CD14-positive monocyte (primary cell): ENCODE results near the gene KCNG1. TPM values are rescaled to one million over a fixed set of nuclear protein-coding genes. Genes with fewer than 3 reads are reported as not detected.

Experiments
- DNase-seq, 3 donors: peaks; one replicate each; pipeline ENCODE4 v3.0.0-alpha.2; 2011 to 2022
- H2AFZ ChIP-seq: 2 replicates; pipeline ENCODE4 v1.6.0; 2012; ENCODE audit warnings: mild to moderate bottlenecking, low read depth, low read length, inconsistent platforms; ENCODE audit not compliant: insufficient read depth, poor library complexity, severe bottlenecking
- H3K27ac ChIP-seq, 2 donors: 1 replicate in 1 of 2; 2 replicates in 1 of 2; pipeline ENCODE4 v1.5.1; 2012 to 2013; ENCODE audit warnings: low read length in 2 of 2, control low read depth in 1 of 2, inconsistent platforms in 1 of 2, low read depth in 1 of 2, mild to moderate bottlenecking in 1 of 2
- H3K27me3 ChIP-seq, 2 donors: one replicate each; pipeline versions ENCODE4 v1.6.0 to v1.6.1; 2011 to 2013; ENCODE audit warnings: low read length in 2 of 2; ENCODE audit not compliant: control insufficient read depth in 2 of 2, insufficient read depth in 2 of 2
- H3K36me3 ChIP-seq, 2 donors: replicated peaks in 1 of 2; 1 replicate in 1 of 2; 2 replicates in 1 of 2; pipeline versions ENCODE4 v1.5.1 to v1.6.1; 2012 to 2013; ENCODE audit warnings: low read length in 2 of 2, control low read depth in 1 of 2, inconsistent platforms in 1 of 2, mild to moderate bottlenecking in 1 of 2; ENCODE audit not compliant: insufficient read depth in 2 of 2, control insufficient read depth in 1 of 2
- H3K4me1 ChIP-seq, 2 donors: 1 replicate in 1 of 2; 2 replicates in 1 of 2; pipeline versions ENCODE4 v1.5.1 to v1.6.1; 2012 to 2013; ENCODE audit warnings: low read length in 2 of 2, control low read depth in 1 of 2, inconsistent platforms in 1 of 2, mild to moderate bottlenecking in 1 of 2, moderate library complexity in 1 of 2; ENCODE audit not compliant: insufficient read depth in 2 of 2, control insufficient read depth in 1 of 2
- H3K4me2 ChIP-seq: replicated peaks from 2 replicates; pipeline ENCODE3; 2012; ENCODE audit warnings: low read length, moderate library complexity, mild to moderate bottlenecking; ENCODE audit not compliant: poor library complexity, severe bottlenecking; ENCODE audit errors: extremely low read depth
- H3K4me3 ChIP-seq, 3 experiments: fragments of 200-600 bp in 1 of 3; sonication (generic) in 1 of 3; replicated peaks in 1 of 3; 1 replicate in 2 of 3; 2 replicates in 1 of 3; pipeline ENCODE4 v1.5.1; 2011 to 2013; ENCODE audit warnings: low read length in 3 of 3, mild to moderate bottlenecking in 3 of 3, control low read depth in 2 of 3, low read depth in 2 of 3, inconsistent platforms in 1 of 3, moderate library complexity in 1 of 3
- H3K79me2 ChIP-seq: 2 replicates; pipeline ENCODE4 v1.6.0; 2012; ENCODE audit warnings: mild to moderate bottlenecking, control low read depth, inconsistent platforms, low read length, moderate library complexity; ENCODE audit not compliant: insufficient read depth
- H3K9ac ChIP-seq: 2 replicates; pipeline ENCODE4 v1.6.0; 2017; ENCODE audit warnings: low read length, mild to moderate bottlenecking; ENCODE audit not compliant: insufficient read depth, poor library complexity, severe bottlenecking
- H3K9me3 ChIP-seq, 2 donors: replicated peaks in 1 of 2; 1 replicate in 1 of 2; 2 replicates in 1 of 2; pipeline versions ENCODE4 v1.5.1 to v1.6.1; 2012 to 2013; ENCODE audit warnings: low read length in 2 of 2, control low read depth in 1 of 2; ENCODE audit not compliant: control insufficient read depth in 1 of 2, insufficient read depth in 1 of 2
- H4K20me1 ChIP-seq: 2 replicates; pipeline ENCODE4 v1.6.0; 2012; ENCODE audit warnings: mild to moderate bottlenecking, low read length, control low read depth, moderate library complexity; ENCODE audit not compliant: insufficient read depth
- H3K27ac Mint-ChIP-seq, 7 donors: one replicate each; pipeline ENCODE4 v1.8.0; 2020; ENCODE audit warnings: mild to moderate bottlenecking in 7 of 7, mixed read lengths in 7 of 7, moderate library complexity in 6 of 7, inconsistent platforms in 2 of 7
- H3K27me3 Mint-ChIP-seq, 3 donors: one replicate each; pipeline ENCODE4 v1.8.0; 2021 to 2022; ENCODE audit warnings: low read depth in 3 of 3, mild to moderate bottlenecking in 3 of 3, mixed read lengths in 3 of 3, moderate library complexity in 3 of 3, inconsistent platforms in 1 of 3
- H3K36me3 Mint-ChIP-seq, 2 donors: one replicate each; pipeline ENCODE4 v1.8.0; 2020; ENCODE audit warnings: mixed read lengths in 2 of 2, inconsistent platforms in 1 of 2, mild to moderate bottlenecking in 1 of 2
- H3K4me1 Mint-ChIP-seq: one replicate; pipeline ENCODE4 v1.8.0; 2020; ENCODE audit warnings: mild to moderate bottlenecking, mixed read lengths
- H3K4me3 Mint-ChIP-seq, 2 donors: one replicate each; pipeline ENCODE4 v1.8.0; 2020; ENCODE audit warnings: mild to moderate bottlenecking in 2 of 2, mixed read lengths in 2 of 2, moderate library complexity in 1 of 2
- H3K9me3 Mint-ChIP-seq, 7 donors: one replicate each; pipeline ENCODE4 v1.8.0; 2020 to 2022; ENCODE audit warnings: mixed read lengths in 7 of 7, mild to moderate bottlenecking in 6 of 7, moderate library complexity in 6 of 7, inconsistent platforms in 2 of 7
- WGBS: methylation state at CpG from one replicate; pipeline ENCODE4 v1.1.5; 2013; ENCODE audit warnings: missing lambda C conversion rate; ENCODE audit not compliant: insufficient coverage; 5-methylcytosine and 5-hydroxymethylcytosine counted together
- intact Hi-C, 2 donors: fragments of 100-400 bp; cut with micrococcal nuclease; formaldehyde crosslinking; loops; one replicate each; pipeline versions ENCODE4 v1.15.0 to v1.15.1; 2023
- polyA plus RNA-seq, 3 donors: library from polyadenylated mRNA; depleted of rRNA in 1 of 3; unstranded in 2 of 3; stranded (reverse) in 1 of 3; fragments of 300-500 nt in 2 of 3; fragments of >200 nt in 1 of 3; fragmentation: Illumina TruSeq in 2 of 3; gene quantifications; 1 replicate in 2 of 3; 2 replicates in 1 of 3; pipeline ENCODE4 v1.2.3, GENCODE V29; 2012 to 2021
- TF ChIP-seq, protein P1 (sequence below): fragments of 200-600 bp; IDR thresholded peaks from one replicate; pipeline ENCODE4 v1.8.0; 2022; ENCODE audit warnings: antibody characterized with exemption, mild to moderate bottlenecking

KCNG1 gene
- polyA plus RNA-seq, 3 donors, result 0.04 TPM; not detected in 2

DNA sequence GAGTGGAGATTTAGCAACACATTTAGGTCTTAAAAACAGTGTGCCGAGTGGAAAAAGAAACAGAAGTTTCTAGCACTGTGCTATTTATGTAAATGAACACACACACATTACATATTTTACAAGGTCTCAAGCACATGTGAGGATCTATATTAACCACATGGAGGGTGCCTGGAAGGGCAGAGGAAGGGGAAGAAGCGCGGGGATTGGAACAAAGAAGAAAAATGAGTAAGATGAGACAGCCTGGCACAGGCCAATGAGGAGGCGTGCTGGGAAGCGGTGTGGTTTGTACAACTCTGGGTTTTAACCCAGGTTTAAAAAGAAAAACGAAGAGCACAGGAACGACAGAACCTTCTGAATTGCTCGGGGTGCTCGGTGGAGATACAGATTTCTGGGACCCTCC is 5.7 kb downstream of the KCNG1 start:
- TF ChIP-seq, protein P1, sequence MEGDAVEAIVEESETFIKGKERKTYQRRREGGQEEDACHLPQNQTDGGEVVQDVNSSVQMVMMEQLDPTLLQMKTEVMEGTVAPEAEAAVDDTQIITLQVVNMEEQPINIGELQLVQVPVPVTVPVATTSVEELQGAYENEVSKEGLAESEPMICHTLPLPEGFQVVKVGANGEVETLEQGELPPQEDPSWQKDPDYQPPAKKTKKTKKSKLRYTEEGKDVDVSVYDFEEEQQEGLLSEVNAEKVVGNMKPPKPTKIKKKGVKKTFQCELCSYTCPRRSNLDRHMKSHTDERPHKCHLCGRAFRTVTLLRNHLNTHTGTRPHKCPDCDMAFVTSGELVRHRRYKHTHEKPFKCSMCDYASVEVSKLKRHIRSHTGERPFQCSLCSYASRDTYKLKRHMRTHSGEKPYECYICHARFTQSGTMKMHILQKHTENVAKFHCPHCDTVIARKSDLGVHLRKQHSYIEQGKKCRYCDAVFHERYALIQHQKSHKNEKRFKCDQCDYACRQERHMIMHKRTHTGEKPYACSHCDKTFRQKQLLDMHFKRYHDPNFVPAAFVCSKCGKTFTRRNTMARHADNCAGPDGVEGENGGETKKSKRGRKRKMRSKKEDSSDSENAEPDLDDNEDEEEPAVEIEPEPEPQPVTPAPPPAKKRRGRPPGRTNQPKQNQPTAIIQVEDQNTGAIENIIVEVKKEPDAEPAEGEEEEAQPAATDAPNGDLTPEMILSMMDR, result no peak
- Histone ChIP-seq H3K4me1 (peaks cover under 1 to 5% of the 10 kb centered on the region in 2 donors), H2AFZ (no peak overlapping the region), H3K27ac (no peak overlapping the region), H3K4me2 (no peak overlapping the region), H3K9me3 (peaks cover 0 to 10% of the 10 kb centered on the region in 2 donors), H3K79me2 (no peaks in the 10 kb centered on the region), H3K4me3 (no peak overlapping the region), H4K20me1 (no peaks in the 10 kb centered on the region), H3K36me3 (no peaks in the 10 kb centered on the region), H3K27me3 (peaks cover 18 to 32% of the 10 kb centered on the region in 2 donors), H3K9ac (no peak overlapping the region)
- Mint-ChIP-seq H3K36me3 (no peaks in the 10 kb centered on the region), H3K4me3 (no peak overlapping the region), H3K9me3 (peaks cover 0 to 9% (median 0%) of the 10 kb centered on the region in 7 donors), H3K27me3 (peaks cover 35 to 42% (median 37%) of the 10 kb centered on the region in 3 donors), H3K4me1 (peaks cover 7% of the 10 kb centered on the region), H3K27ac (no peak overlapping the region)
- intact Hi-C loops, result no loop called here
- no peak for DNase-seq
- WGBS, result 83% methylated on average over 8 of the region's 9 CpGs

GRCh38 chr20:51016521-51016920 is 6.4 kb downstream of the KCNG1 start:
- H3K27me3 Mint-ChIP-seq, result peaks cover 28 to 35% (median 29%) of the 10 kb centered on the region in 3 donors
- no peak overlapping the region for H3K4me3 Mint-ChIP-seq
- TF ChIP-seq, protein P1, result no peak
- Histone ChIP-seq H3K27ac (no peak overlapping the region), H3K79me2 (no peaks in the 10 kb centered on the region), H3K4me3 (no peak overlapping the region), H3K4me2 (no peak overlapping the region), H3K27me3 (peaks cover 11 to 24% of the 10 kb centered on the region in 2 donors), H3K9me3 (peaks cover 0 to 7% of the 10 kb centered on the region in 2 donors), H3K36me3 (no peaks in the 10 kb centered on the region), H3K4me1 (peaks cover 0 to 4% of the 10 kb centered on the region in 2 donors), H2AFZ (no peak overlapping the region), H4K20me1 (no peaks in the 10 kb centered on the region), H3K9ac (no peak overlapping the region)
- H3K4me1 Mint-ChIP-seq, result peaks cover 1% of the 10 kb centered on the region
- no peaks in the 10 kb centered on the region for H3K36me3 Mint-ChIP-seq
- 94% methylated on average over 5 of the region's 9 CpGs for WGBS
- H3K27ac Mint-ChIP-seq, result no peak overlapping the region
- peaks cover 0 to 2% (median 0%) of the 10 kb centered on the region in 7 donors for H3K9me3 Mint-ChIP-seq
- DNase-seq, result no peak
- intact Hi-C loops, result no loop called here
